Amniotic stem cell (primary cell): Measurements from ENCODE around the gene TUBAL3.
A peak's percentile ranks its signal among the peaks of the same experiment; 100 is the strongest.

ENCODE experiments used
- DNase-seq: peaks from one replicate; lab custom pipeline; 2025; lab: John Stamatoyannopoulos, UW

TUBAL3 gene

DNA sequence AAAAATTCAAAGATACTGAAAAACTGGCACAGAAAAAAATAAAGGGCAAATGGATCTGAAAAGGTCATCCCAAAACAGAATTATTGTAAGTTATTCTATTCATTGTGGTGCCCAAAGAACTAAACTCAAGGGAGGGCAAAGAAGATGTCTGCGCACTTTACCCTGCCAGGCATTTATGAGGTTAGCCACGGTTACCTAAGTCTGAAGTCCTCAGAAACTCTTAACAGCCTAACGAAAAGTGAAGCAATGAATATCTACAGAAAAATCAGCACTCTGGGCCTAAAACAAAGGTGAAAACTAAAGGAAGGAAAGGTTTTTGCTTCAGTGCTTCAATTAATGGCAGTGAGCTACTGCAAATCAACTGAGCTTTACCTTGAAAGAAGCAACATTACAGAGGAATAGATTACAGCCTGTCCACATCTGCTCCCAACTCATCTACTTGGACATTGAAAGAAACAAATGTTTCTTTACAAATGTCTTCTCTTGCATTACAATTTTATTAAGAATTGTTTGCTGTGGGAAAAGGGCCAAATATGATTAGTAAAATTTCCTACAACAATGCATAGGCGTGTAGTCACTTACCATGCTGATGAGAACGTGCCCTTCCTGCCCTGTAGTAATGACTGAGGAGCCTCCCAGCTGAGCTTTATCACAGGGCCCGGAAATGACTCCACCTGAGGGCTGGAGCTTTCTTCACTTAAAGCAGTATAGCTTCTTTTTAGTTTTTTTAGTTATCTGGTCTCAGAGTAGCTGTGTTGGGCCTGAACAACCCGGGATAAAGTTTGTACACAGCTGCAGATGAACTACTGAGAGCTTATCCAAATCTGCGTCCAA lies at the start of gene TUBAL3:
Gene TUBAL3 (minus strand): TSS at position 621 of the 834 bp plus-strand sequence. CDS start 36 bp downstream, at position 585.
- no peak for DNase-seq

DNA sequence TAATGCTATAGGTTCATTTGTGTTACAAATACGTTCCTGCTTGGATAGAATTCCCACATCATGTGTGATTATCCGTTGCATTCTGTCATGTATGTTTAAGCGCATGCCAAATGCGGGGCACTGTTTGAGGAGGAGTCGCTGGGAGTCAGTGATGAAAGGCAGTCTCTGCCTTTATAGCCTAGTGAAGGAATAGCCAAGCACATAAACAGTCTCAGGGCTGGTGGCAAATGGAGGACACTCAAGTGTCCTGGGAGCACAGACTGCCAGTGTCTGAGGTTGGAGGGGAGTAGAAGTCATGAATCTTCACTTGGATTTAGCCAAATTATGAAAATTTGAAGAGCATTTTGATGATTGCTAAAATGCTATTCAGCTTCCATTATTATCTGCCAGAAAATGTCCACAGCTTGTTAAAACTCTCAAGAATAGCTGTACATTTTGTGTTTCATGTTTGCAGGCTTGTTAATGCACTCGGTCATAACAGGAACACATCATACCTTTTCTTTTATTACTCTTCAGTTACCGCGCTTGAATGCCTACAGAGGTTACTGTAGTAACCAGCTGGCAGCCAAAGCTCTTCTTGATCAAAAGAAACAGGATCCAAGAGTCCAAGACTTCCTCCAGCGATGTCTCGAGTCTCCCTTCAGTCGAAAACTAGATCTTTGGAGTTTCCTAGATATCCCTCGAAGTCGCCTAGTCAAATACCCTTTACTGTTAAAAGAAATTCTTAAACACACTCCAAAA lies 49.3 kb upstream of the TUBAL3 start:
- DNase-seq, result no peak

DNA sequence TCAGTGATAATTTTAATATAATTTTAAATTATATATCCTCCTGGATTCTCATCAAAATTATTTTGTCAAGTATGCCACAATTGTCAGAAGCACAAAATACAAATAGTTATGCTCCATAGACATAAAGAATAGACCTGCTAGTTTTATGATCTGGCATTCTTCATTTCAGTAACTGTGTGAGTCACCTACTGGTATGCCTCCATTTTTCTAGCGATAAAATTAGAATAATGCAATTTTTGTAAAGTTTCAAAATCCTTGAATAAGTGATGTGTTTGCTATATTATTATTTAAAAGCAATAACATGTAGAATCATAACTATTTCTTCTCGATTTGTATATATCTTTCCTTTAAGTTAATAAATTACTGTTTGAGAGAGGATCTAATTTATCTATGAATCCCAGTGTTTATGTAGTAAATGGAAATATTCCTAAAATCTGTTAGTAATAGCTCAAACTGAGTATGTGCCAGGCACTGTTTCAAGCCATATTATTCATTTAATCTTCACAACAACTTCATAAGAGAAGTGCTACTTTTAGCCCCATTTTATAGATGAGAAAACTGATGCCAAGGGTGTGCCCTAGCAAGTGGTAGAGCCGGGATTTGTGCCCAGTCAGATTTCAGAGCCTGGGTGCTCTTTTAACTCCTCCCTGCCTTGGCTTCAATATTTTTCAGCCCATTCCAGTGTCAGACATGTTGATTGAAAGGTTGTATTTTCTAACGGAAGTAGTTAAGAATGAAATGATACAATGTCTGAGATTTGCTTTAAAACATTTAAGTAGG lies 46.2 kb upstream of the TUBAL3 start:
- no peak for DNase-seq

DNA sequence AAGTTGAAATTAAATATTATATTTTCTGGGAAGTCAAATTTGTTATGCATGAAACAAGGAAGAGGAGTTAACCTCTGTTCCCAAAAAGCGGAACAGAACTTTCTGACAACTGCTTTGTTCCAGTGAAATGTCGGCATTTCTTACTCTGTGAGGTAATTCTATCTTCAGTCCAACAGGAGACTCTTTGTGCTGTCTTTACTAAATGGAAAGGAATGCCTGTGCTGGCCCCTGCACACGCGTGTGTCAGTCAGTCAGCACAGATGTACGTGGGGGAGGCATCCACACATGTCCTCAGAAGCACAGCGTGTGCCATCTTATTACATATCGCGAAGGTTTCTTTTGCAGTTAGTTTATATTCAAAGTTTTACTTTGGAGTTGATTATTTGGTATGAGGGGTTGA lies 45.2 kb upstream of the TUBAL3 start:
- peak; percentile 71 for DNase-seq

DNA sequence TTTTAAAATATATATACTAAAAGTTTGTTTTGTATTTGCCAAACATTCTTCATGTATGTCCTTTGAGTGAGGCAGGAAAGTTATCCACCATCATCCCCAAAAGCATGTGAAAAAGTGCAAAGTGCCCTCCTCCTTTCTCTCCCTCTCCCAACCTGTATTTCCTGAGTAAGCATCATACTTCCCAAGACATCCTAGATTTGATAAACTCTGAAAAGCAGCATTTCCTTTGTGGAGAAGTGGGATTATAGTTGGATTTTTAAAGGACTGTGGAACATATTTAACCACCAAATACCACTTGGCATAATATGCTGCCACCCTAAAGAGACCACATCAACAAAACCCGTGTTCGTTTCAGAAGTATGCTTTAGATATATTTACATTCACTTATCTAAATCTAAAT lies 44.6 kb upstream of the TUBAL3 start:
- DNase-seq, result no peak

DNA sequence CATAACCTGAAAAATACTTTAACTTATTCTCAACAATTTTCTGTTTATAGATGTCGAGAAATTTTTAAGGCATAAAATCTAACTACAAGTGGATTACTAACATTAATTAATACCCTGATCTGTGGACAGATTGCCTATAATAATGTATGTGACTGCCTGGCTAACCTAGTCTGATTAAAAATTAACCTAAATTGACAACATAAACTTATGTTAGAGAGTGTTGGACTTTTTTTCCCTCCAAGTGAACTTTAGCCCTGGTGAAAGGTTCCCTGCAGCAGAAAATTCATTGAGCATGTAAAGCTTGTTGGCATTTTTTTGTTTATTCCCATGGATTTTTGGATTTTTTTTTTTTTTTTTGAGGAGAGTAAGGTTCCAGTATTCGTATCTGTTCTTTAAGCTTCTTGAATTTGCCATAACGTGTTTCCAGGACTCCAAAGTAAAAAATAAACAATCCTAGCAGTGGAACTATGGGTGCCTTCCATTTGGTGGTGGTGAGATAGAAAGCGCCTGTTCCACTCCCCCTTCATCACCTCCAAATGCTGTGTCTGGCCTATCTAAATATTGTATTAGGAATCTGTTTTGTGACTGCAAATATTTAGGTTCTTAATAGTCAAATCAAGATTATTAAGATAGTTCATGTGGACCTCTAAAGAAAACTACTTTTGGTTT lies 43.8 kb upstream of the TUBAL3 start:
- DNase-seq, result no peak

DNA sequence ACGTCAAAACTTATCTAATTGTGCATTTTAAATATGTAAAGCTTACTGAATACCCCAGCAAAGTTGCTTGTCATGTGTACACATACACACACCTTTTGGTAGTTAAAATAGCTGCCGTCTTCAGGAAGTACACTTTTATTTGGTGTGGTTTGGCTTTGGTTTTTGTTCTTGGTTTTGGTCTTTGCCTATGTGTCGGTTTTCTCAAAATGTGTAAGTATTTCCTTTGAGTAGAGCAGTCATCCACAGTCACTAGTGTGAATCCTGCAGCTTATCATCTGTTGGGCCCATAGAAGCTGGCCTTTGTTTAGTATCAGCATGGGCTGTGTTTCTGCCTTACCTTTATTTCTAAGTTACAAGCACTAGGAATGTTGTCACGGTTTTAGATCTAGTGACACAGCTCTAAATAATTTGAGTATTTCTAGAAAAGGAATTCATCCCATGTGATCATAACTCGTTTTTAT lies 43.0 kb upstream of the TUBAL3 start:
- no peak for DNase-seq

DNA sequence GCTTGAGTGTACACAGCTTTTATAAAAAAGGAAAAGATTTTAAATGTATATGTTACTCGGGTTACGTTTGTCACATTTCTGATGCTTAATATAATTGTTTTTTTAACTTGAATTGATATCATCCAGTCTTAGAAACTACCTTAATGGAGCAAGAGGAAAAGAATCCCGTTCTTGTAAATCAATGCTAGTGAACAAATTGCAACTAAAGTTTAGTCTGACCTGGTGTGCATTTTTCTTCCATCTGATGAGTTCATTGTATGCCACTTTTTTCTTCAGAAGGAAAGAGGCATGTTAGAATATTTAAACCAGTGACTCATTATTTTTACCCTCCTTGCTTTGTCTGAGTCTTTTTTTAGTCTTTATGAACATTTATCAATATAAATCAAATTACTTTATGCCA lies 42.4 kb upstream of the TUBAL3 start:
- DNase-seq, result no peak

DNA sequence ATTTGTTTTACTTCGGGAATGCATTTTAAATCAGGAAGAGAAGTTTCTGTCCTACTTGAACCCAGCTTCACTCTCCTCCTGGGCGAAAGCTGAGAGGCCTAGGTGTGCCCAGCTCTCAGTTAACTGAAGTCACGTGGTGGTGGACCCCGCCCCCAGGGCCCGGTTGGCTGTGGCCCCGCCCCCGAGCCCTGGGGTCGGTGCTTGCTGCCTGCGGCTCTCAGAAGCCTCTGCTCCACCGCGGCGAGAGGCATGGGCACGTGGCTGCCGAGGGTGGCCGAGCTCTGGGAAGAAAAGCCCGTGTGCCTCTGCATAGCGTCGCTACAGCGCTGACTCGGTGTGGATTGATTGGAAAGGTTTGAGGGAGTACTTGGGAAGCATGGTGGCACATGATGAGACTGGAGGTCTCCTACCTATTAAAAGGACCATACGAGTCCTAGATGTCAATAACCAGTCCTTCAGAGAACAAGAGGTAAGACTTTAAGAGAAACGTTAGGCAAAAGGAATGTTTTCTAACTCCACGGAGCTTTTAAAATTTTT lies 41.8 kb upstream of the TUBAL3 start:
- peak; percentile 88 for DNase-seq

DNA sequence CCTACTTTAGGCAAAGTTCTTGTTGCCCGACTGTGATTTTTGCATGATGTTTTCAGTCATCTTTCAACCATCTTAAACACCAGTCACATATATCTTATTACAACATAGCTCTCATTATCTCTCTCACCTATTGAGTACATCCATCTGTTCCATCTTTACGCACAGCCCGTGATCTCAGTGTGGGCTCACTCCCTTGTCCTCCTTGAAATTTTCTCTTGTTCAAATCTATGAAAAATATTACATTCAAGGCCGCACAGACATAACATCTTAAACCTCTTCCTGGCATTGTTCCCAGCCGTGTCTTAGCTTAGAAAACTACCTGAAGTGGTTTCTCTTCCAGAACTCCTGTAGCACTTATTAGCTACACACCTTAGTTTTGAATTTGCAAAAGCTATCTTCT lies 40.4 kb upstream of the TUBAL3 start:
- DNase-seq, result no peak

DNA sequence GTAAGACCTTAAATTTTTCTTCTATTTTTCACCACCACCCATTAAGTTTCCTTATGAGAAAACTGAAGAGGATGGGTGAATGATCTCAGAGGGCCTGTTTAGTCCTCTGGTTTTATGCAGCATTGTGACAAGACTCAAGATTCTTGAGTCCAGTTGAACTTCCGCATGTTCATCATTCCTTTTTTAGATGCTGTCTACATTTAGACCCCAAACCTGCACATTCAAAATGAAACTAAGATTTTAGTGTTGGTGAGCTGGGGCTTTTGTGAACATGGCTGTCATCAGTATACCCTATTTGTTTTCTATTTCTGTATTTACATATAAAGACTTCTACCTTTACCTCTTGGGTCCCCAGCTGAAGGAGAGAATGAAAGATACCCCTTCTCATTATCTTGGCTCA lies 38.8 kb upstream of the TUBAL3 start:
- no peak for DNase-seq

DNA sequence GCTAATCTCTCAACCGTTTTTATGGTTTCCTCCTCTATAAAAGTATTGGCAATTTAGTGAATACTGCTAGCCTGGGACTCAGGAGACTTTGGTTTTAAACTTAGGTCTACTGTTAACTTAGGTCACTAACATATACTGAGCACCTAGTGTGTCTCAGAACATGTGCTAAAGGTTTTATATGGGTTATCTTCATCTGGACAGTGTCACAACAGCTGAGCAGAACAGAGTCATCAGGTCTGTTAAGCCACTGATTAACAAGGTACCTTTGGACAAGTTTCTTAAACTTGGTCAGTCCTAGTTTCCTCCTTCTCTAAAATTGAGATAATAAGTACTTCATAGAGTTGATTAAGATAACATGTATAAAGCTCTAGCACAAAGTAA lies 38.4 kb upstream of the TUBAL3 start:
- DNase-seq, result no peak

DNA sequence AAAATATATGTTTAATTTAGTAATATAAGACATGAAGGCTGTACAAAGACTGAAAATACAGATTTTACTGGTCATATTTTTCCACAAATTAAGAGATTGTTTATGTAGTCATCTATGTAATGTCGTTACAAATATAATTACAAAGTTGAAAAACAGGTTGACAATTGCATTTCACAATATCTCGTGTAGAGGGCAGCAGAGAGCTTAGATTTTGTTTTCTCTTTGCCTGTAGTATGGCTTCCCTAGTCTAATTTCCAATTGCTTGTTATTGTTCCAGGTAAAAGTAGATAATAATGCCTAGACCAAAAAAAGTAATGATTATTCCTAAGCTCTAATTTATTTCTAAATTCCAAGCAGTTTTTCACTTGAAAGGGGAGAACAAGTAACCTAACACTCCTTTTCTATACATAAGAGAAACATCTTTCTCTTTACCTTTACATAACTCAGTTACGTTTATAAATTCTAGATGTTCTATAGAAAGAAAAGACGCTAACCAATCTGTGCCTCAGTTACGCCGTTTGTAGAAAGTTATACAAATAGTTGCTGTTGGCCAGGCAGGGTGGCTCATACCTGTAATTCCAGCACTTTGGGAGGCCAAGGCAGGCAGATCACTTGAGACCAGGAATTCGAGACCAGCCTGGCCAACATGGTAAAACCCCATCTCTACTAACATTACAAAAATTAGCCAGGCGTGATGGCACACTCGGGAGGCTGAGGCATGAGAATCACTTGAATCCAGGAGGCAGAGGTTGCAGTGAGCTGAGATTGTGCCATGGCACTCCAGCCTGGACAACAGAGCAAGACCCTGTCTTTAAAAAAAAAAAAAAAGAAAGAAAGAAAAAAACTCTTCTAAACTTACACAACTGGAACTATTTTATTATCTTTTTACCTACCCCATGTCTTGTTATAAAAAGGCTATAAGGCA lies 37.7 kb upstream of the TUBAL3 start:
- DNase-seq, result no peak

DNA sequence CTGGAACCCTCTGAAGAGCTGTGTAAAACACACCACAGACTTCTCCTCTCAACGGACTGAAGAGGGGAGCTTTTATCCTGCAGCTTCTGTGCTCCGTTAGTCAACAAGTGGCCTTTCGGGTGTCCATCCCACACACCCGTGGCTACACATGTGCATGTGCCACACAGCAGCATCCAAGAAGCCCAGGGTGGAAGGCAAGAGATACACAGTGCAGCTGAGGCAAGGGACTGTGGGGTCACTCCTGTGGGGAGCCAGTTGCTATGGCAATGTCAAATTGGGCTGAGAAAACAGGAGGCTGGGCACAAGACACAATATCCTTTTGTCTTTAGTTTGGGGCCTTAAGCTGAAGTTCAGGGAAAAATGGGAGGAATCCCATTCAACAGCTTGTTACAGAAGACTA lies 36.5 kb upstream of the TUBAL3 start:
- no peak for DNase-seq

DNA sequence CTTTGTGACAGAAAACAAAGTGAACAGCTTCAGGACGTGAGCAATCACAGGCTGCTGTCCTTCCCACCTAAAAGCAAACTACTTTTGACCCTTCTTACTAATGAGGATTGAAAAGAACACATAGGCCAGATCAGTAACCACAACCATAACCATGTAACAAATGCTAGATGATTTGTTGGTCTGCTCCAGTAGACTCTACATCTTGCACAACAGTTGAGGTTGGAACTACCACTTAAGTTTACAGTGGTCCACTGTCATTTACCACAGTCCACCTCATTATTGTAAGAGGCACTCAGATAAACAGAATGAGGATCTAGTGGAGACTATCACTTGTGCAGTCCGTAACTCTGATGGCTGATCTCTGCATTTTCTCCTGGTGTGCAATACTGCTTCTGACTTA lies 35.6 kb upstream of the TUBAL3 start:
- DNase-seq, result no peak

DNA sequence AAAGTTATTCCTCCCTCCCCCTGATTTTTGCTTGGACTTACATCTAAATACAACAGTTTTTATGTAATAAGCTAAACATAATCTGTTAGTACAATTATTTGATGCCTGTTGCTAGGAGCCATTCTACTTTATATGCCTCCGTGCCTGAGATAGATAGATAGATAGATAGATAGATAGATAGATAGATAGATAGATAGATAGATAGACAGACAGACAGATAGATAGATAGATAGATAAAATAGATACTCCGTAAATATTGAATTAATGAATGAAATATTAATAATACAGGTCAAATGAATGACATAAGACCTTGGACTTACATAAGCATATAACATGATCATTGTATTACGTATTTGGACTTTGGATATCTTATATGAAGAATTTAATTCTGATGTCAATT lies 30.7 kb upstream of the TUBAL3 start:
- no peak for DNase-seq

DNA sequence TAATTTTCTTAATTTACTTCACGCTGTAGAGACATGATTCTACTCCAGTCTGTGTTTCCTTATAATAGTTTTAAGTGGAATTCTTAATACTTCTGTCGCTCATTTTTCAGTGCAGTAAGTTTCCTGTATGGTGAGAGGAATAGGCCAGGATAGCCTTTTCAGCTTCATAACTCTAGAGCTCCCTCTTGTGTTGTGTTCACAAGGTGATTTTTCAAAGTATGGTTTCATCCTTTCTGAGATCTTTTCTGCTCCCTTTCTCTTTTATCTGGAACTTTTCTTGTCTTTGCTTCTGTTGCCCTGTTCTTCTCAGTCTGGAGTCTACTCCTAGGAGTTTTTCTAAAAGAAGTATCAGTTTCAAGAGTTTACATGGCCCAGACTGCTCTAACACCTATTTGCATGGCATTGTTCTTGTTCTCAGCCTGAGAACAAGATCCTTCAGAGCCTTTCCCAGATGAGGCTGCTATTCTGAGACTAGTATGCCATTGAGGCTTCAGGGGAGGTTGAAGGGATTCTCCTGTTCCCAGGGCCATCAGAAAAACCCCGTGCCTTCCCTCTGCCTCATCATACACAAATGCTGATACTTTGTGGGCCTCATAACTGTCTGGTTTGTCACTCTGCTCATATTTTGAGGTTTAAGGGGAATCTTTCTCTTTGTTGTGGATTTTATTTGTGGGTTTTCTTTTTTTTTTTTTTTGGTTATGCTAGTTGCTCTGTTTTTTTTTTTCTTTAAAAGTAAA lies 29.6 kb upstream of the TUBAL3 start:
- peak; percentile 31 for DNase-seq

DNA sequence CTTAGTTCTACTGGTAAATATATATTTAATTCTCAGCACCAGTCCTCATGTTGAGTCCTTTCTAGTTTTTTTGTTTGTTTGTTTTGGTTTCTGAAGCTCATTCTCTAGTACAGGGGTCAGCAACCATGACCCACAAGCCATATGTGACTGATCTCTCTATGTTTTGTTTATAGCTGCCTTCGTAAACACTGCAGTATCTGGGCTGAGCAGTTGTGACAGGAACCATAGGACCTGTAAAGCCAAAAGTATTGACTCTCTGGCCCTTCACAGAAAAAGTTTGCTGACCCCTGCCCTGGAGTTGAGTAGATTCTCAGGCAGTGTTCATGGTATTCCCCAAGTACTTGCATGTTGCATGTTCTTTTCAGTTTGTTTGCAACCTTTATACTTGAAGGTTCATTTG lies 28.6 kb upstream of the TUBAL3 start:
- no peak for DNase-seq

DNA sequence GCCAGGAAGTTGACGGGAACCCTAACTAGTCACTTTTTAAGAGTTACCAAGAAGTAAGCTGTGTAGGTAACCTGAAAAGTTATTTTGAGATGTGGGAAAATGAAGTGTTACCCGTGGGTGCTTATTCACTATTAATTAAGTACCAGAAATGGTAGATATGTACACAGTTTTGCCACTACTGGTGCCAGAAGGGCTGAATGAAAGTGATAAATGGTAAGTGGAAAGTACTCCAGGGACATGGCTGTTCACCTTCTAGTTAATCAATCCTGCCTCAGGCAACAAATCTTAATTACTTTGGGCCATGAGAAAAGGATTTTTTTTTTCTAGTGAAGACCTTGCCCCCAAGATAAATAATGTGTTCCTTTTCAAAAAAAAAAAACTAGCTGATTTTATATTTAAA lies 23.5 kb upstream of the TUBAL3 start:
- no peak for DNase-seq

DNA sequence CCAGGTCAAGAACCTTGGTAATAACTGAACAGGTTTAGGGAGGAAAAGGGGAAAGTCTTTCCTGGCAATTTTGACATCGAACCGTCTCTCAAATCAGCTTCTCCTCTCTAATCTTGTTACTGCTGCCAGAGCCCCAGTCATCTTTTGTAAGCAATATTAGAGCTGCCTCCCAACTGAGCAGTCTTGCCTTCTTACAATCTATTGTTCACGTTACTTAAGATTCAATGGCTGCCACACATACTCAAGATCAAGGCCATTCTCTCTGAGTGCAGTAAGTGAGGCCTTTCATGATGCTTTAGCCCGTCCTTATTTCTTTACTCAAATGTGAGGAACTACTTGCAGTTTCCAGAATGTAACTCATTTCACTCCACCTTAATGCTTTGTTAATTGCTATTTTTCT lies 20.1 kb upstream of the TUBAL3 start:
- DNase-seq, result no peak
